NCI-H774 (cell line): ENCODE measurements around the gene USP50.
"Not testable (repeated sequence)": the region's sequence is repeated elsewhere in the genome, so short reads cannot be mapped to it uniquely, and the experiment has no call there.

ENCODE experiments used
- DNase-seq: peaks from one replicate; lab custom pipeline; 2025; lab: John Stamatoyannopoulos, UW

Gene USP50

GRCh38 chr15:50546566-50546965 is at the start of gene USP50:
USP50 (minus strand) TSS chr15:50546666; CDS start chr15:50546525, 141 bp downstream.
- no peak for DNase-seq

DNA sequence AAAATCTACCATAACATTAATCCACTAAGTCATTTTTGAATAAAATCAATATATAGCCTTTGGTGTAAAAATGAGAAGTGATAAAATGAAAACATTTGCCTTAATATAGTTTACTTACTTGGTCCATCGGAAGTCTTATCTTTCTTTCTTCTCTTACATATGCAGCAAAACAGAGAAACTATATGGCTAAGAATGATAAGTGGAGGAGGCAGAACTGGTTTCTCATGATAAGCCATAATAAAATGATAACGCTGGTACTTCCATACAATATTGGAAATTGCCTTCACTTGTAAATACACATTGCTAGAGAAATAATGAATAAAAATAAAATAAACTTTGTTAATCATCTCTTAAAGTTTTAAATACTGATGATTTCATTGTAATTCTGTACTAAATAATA is 47.8 kb upstream of the USP50 start:
- no peak for DNase-seq

DNA sequence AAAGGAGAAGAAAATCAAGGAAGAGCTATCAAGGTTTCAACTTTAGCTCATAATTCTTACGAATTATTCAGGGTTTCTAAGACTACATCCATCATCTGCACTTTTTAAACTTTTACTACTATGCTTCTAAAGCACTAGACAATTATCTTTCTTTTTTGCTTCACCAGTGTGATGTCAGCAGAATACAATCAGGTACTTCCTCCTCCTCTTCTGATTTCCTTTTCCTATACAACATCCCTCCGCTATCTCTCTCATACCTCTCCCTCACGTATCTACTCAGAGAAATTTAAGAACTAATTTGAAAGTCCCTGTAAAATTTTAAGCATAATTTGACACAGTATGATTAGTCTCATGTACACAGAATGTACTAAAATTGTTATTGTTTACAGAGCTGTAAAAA is 47.3 kb upstream of the USP50 start:
- DNase-seq = no peak

DNA sequence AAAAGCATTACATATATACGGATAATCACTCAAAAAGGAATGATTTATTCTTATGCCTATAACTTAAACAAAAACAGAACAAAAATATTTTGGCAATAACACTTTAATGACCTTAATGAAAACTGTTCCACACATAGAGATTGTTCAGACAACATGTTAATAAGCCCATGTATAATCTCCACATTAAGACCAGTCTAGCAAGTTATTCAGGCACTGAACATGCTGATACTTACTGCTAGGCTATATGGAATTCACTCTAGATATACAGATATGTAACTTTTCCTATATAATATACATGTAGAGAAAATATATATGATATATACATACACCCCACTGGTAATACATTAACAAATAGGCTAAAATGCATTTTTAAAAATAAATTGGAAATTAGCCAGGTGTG is 43.8 kb upstream of the USP50 start:
- no peak for DNase-seq

DNA sequence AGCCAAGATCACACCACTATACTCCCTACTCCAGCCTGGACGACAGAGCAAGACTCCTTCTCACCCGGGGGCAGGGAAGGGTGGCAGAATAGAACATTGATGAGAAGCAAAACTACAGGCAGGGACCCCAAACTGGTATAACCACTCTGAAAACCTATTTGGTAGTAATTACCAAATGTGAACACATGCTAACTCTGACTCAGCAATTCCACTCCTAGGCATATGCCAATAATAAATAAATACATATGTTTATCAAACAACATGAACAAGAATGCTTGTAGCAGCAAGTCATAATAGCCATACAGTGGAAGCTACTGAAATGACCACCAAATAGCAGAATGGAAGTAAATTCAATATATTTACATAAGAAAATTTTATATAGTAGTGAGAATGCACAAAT is 31.0 kb upstream of the USP50 start:
- DNase-seq = no peak

- no peak for DNase-seq
Observed at GRCh38 chr15:50576166-50576565, 29.7 kb upstream of the USP50 start.

- not testable (repeated sequence) for DNase-seq
Observed at GRCh38 chr15:50573842-50574241, 27.4 kb upstream of the USP50 start.

DNA sequence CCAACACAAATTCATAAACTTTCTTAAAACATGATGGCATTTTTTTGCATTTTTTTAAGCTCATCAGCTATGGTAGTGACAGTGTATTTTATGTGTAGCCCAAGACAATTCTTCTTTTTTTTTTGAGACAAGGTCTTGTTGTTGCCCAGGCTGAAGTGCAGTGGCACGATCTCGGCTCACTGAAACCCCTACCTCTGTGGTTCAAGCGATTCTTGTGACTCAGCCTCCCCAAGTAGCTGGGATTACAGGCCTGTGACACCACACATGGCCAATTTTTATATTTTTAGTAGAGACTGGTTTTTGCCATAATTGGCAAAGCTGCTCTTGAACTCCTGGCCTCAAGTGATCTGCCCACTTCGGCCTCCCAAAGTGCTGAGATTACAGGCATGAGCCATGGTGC is 17.3 kb upstream of the USP50 start:
- no peak for DNase-seq

- DNase-seq = no peak
Observed at GRCh38 chr15:50562735-50563640, 16.5 kb upstream of the USP50 start.

GRCh38 chr15:50558012-50558411 is 11.5 kb upstream of the USP50 start:
- no peak for DNase-seq

- DNase-seq = no peak
Observed at GRCh38 chr15:50556642-50557371, 10.3 kb upstream of the USP50 start.

DNA sequence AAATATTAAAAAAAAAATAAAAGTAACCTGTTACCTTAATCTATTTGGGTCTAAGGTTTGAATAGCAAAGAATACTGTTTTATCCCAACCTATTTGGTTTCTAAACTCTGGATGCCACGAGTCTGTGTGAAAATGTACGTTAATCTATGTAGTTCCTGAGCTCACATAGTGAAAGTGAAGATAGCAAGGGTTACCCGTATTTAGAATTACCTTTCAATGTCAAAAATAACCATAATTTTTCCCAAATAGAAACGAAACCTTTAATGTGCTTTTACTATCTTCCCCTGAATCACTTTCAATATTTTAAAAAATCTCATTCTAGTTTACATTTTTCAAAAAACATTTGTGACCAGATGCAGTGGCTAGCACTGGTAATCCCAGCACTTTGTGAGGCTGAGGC is 5.8 kb upstream of the USP50 start:
- DNase-seq = no peak

GRCh38 chr15:50549326-50549725 is 2.9 kb upstream of the USP50 start:
- no peak for DNase-seq

- no peak for DNase-seq
Observed at GRCh38 chr15:50544368-50544767, 2.1 kb downstream of the USP50 start.

- no peak for DNase-seq
Observed at GRCh38 chr15:50543556-50543955, 2.9 kb downstream of the USP50 start.

- DNase-seq = no peak
Observed at GRCh38 chr15:50542887-50543210, 3.6 kb downstream of the USP50 start.

- DNase-seq = no peak
Observed at GRCh38 chr15:50531766-50532165, 14.7 kb downstream of the USP50 start.

- no peak for DNase-seq
Observed at GRCh38 chr15:50531163-50531562, 15.3 kb downstream of the USP50 start.

DNA sequence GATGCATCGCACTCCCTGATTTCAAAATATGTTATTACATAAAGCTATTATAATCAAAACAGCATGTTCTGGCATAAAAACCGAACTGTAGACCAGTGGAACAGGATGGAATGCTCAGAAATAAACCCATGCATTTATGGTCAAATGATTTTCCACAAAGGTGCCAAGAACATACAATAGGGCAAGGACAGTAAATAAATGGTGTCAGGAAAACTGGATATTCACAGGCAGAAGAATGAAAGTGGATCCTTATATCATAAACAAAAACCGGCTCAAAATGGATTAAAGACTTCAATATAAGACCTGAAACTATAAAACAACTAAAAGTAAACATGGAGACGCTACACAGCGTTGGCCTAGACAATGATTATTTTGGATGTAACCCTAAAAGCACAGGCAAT is 22.6 kb downstream of the USP50 start:
- no peak for DNase-seq

DNA sequence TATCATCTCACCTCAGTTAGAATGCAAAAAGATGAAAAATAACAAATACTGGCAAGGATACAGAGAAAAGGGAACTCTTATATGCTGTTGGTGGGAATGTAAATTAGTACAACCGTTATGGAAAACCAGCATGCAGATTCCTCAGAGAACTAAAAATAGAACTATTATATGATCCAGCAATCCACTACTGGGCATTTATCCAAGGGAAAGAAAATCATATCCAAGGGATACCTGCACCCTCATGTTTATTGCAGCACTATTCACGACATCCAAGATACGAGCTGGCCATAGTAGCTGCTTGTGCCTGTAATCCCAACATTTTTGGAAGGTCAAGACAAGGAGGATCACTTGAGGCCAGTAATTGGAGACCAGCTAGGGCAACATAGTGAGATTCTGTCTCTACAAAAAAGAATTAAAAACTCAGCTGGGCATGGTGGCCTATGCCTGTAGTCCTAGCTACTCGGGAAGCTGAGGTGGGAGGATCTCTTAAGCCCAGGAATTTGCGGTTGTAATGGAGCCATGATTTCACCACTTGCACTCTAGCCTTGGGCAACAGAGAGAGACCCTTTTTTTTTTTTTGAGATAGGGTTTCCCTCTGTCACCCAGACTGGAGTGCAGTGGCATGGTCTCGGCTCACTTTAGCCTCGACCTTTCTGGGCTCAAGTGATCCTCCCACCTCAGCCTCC is 26.6 kb downstream of the USP50 start:
- no peak for DNase-seq

GRCh38 chr15:50513001-50513400 is 33.5 kb downstream of the USP50 start:
- DNase-seq = no peak

DNA sequence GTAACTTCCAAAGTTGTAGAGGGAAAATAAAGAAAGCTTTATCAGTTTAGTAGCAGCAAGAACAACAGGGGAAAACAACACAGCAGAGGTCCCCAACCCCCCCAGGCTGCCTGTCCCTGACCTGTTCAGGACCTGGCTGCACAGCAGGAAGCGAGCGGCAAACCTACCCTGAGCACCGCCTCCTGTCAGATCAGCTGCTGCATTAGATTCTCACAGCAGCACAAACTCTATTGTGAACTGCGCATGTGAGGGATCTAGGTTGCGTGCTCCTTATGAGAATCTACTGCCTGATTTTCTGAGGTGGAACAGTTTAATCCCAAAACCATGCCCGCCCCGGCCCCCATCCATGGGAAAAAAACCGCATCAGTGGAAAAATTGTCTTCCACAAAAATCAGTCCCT is 40.3 kb downstream of the USP50 start:
- no peak for DNase-seq

- DNase-seq = not testable (repeated sequence)
Observed at GRCh38 chr15:50505656-50506055, 40.8 kb downstream of the USP50 start.
